ACHN (cell line): ENCODE data around the gene SPIN2A.
"Not testable (repeated sequence)": the region's sequence is repeated elsewhere in the genome, so short reads cannot be mapped to it uniquely, and the experiment has no call there.

Source experiments
- DNase-seq: peaks from one replicate; pipeline ENCODE4 v3.0.0-alpha.2; 2015
- in situ Hi-C: cut with HindIII; loops from 2 replicates; pipeline ENCODE4 v1.10.0; 2017; ENCODE audit warnings: low sequenced_read_pairs, low pct_ligation_motif_present, low pct_unique_long_range_greater_than_20kb

The SPIN2A gene

GRCh38 chrX:57137073-57137472 lies at the start of gene SPIN2A:
TSS of gene SPIN2A (minus strand) at chrX:57137397. CDS start at chrX:57136597, 800 bp downstream.
- peak; percentile 18 for DNase-seq
- in situ Hi-C loops = not testable (repeated sequence)

DNA sequence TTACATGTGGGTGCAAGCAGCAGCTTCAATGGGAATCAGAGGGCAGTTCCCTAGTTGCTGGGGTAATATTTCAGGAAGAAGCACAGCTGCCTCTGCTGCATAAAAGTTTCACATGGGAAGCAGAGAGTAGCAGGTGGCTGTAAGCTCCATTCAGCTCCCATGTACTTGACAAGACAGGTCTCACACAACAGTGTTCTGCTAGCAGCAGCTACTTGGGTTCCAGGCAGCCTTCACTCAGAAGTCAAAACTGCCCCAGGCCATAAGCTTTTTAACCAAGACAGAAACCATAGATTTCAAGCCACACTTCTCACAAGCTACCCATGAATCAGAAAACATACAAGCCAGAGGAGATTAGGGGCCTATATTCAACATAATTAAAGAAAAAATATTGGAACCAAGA lies 41.4 kb upstream of the SPIN2A start:
- in situ Hi-C loops = no loop called here
- no peak for DNase-seq

DNA sequence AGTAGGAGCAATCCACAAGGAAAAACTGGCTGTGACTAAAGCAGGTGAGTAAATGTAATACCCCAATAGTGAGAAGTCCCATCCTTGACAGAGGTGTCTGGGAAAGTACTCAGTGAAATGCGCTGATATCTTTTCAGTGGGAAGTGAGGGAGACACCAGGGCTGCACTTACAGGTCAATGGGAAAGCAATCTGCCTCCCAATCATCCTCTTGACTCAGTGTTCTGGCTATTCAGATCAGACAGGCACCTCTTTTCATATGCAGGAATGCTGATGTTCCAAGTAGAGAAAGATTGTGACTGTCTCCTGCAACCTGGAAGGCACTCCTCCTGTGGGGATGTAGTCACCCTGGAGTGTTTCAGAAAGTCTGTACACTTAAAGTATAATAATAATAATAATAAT lies 39.9 kb upstream of the SPIN2A start:
- DNase-seq = no peak
- in situ Hi-C loops = no loop called here

- DNase-seq = no peak
- in situ Hi-C loops = no loop called here
Observed at GRCh38 chrX:57172544-57172943, 35.3 kb upstream of the SPIN2A start.

DNA sequence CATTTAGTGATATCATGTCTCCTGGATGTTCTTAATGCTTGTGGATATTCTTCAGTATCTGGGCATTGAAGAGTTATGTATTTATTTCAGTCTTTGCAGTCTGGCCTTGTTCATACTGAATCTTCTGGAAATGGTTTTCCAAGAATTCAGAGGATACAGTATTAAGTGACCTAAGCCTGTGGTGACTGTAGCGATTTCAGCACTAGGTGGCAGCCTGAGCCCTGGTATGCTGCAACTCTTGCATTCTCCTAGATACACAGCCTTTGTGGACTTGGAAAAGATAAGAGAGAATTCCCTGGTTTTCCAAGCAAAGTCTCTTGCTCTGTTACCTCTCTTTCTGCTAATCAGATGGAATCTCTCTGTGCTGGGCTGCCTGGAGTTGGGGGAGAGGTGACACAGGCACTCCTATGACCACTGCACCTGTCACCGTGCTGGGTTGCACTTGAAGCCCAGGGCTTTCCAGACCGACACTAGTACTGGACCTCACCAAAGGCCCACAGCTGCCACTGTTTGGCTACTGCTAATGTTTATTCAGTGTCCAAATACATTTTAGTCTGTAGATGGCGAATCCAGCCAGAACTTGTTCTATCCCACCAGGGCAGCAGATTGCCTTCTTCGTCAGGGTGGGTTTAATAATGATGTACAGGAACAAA lies 19.3 kb upstream of the SPIN2A start:
- in situ Hi-C loops = no loop called here
- peak; percentile 30 for DNase-seq

DNA sequence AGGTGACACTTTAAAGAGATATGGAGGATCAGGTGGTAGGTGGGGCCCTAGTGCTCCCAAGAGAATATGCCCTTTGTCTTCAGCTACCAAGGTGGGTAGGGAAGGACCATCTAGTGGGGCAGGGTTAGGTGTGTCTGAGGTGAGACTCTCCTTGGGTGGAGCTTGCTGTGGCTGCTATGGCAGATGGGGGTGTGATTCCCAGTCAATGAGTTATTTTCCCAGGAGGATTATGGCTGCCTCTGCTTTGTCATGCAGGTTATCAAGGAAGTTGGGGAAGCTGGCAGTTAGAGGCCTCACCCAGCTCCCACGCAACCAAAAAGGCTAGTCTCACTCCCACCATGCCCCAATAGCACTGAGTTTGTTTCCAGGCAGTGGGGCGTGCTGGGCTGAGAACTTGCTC lies 18.0 kb upstream of the SPIN2A start:
- DNase-seq = no peak
- in situ Hi-C loops = no loop called here

- in situ Hi-C loops, DNase-seq: not testable (repeated sequence)
Observed at GRCh38 chrX:57152222-57152621, 15.0 kb upstream of the SPIN2A start.

DNA sequence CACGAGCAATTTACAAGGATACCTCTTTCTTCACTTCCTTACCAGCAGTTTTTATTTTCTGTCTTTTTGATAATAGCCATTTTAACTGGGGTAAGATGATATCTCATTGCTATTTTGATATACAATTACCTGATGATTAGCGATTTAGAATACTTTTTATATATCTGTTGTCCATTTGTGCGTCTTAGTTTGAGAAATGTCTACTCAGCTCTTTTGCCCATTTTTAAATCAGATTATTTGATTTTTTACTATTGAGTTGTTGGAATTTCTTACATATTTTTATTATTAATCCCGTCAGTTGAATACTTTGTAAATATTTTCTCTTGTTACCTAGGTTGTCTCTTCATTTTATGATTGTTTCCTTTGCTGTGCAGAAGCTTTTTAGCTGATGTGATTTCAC lies 1.5 kb upstream of the SPIN2A start:
- in situ Hi-C loops = no loop called here
- DNase-seq = no peak

GRCh38 chrX:57137501-57137900 lies 304 bp upstream of the SPIN2A start:
- in situ Hi-C loops = no loop called here

GRCh38 chrX:57136589-57136988 lies 608 bp downstream of the SPIN2A start:
- DNase-seq, in situ Hi-C loops: not testable (repeated sequence)

More at GRCh38 chrX:57137501-57137900, 304 bp upstream of the SPIN2A start:
- peak; percentile 55 for DNase-seq

DNA sequence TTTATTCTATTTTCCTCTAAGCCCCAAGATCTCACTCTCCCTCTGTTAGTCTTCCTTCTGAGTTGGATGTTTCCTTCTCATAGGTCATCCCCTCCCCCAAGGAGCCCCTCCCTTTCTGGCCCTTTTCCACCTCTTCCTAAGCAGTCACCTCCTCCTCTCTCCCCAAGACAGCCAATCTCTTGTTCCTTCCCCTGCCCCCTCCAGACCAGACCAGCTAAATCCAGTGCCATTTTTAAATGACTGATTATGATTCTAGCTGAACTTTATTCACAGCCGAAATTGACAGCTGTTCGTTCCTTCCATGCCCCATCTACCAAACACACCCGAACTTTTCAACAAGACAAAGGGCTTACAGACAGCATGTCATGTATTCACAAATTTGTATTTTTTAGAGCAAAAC lies 1.9 kb downstream of the SPIN2A start:
- in situ Hi-C loops = no loop called here
- DNase-seq = no peak

- in situ Hi-C loops = no loop called here
Observed at GRCh38 chrX:57134702-57135101, 2.5 kb downstream of the SPIN2A start.

DNA sequence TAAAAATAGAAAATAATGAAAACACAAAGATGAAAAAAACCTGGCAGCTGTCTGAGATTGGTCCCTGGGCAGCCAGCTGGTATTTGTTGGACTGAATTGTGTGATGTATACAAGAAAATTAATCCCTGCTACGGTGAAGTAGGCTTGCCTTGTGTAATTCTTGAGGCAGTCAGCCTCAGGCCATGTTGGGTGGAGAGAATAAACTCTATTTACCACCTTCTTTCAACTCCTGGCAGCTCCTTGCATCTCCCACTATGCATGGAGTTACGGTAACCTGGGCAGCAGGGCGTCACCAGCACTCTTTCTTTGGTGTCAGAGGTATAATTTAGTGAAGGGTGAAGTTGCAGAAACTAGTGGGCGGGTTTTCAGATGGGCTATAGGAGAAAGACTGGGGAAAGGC lies 3.5 kb downstream of the SPIN2A start:
- in situ Hi-C loops = no loop called here
- no peak for DNase-seq

More at GRCh38 chrX:57134702-57135101, 2.5 kb downstream of the SPIN2A start:
- DNase-seq = peak; percentile 9

DNA sequence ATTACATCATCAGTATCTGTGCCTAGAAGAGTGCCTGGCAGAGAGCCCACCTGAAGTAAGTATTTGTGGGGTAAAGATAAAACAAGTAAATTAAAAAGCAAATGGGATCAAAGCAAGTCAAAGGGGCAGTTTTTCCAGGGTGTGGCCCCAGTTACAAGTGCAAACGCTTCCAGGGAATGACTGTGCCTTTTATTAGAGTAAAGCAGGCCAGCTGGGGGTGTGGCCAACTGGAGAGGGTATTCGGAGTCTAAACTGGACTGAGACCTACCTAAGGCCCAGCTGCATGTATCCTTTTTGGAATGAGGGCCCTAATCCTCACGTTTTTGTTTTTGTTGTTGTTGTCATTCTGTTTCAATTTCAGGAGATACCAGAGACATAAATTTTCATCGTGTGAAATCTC lies 3.9 kb downstream of the SPIN2A start:
- in situ Hi-C loops, DNase-seq: not testable (repeated sequence)

GRCh38 chrX:57132046-57132445 lies 5.2 kb downstream of the SPIN2A start:
- in situ Hi-C loops = no loop called here
- DNase-seq = no peak

GRCh38 chrX:57121816-57122215 lies 15.4 kb downstream of the SPIN2A start:
- DNase-seq = no peak
- in situ Hi-C loops = no loop called here

GRCh38 chrX:57121162-57121755 lies 15.9 kb downstream of the SPIN2A start, which contains the start of gene SPIN2B:
TSS of gene SPIN2B (minus strand) at chrX:57121548.
- peak; percentile 73 for DNase-seq
- in situ Hi-C loops = no loop called here

DNA sequence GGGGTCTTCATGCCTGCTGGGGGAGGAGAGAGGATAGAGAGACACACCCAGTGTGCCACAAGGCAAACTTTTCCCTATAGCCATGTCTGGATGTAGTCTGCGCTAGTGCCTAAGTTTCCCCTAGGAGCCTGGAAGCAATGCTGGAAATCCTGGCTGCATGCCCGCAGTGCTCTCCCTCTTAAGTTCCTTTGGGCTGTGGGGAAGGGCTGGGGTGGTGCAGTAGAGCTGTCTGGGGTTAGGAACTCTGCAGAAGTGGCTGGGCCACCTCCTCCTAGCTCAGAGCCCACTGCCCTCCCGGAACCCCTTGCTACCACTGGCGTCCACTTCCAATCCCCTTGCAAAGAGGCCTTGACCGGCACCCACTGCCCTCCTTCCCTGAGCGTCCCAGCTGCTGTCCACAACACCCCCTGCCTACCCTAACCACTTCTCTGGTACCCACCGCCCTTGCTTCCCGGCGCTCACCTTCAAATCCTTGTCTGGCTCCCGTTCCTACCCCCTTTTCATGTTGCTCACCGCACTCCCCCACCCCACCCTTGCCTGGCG lies 16.5 kb downstream of the SPIN2A start:
- DNase-seq, in situ Hi-C loops: not testable (repeated sequence)

DNA sequence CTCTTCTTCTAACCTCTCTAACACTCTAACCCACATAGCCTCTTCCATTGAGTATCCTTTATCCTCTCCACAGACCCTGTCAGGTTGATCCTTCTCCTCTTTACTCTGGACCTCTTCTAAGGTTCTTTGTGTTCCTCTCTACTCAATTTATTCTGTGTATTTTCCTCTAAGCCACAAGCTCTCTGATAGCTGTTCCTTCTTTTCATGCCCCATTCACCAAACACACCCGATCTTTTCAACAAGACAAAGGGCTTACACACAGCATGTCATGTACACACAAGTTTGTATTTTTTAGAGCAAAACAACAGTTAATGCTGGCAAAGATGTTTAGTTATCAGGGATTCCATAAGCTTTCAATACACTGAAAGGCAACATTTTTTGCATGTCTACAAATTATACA lies 17.8 kb downstream of the SPIN2A start:
- no peak for DNase-seq
- in situ Hi-C loops = no loop called here

- DNase-seq, in situ Hi-C loops: not testable (repeated sequence)
Observed at GRCh38 chrX:57117566-57117965, 19.6 kb downstream of the SPIN2A start.
